ENCODE results near the gene LRP1B. TPM values are rescaled to one million over a fixed set of nuclear protein-coding genes. Genes with fewer than 3 reads are reported as not detected.
"Not testable (repeated sequence)": the region's sequence is repeated elsewhere in the genome, so short reads cannot be mapped to it uniquely, and the experiment has no call there.

Gene LRP1B
- total and polyA plus RNA-seq, 5 experiments from 2014 or later: not detected

DNA sequence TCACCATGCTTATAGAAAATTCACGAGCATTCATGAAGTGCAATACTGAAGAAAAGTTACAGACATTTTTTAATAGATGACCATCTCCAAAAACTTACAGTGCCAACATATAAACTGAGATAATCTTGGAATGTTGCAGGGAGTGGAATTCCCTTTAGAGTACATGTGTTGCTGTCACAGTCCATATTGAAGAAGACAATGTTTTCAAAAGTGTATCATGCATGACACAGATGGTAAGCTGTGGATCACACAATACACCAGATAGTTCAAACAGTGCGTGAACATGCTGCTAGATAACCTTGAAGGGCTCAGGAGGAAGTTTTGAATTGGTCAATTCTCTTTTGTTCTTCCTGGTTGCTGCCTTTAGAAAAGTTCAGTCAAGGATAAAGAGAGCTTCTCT is 1706.3 kb downstream of the LRP1B start:
- H3K36me3 Mint-ChIP-seq: no peaks in the 10 kb centered on the region
- POLR2A ChIA-PET: no interaction called here
- H3K9me3 Mint-ChIP-seq: peaks cover 2 to 37% (median 10%) of the 10 kb centered on the region in 9 donors
- H3K27me3 Mint-ChIP-seq: no peaks in the 10 kb centered on the region
- H3K4me1 Mint-ChIP-seq: no peaks in the 10 kb centered on the region
- no peak overlapping the region for H3K4me3 Mint-ChIP-seq
- H3K27ac Mint-ChIP-seq: no peak overlapping the region
- no peak for DNase-seq
- ATAC-seq: no peak

DNA sequence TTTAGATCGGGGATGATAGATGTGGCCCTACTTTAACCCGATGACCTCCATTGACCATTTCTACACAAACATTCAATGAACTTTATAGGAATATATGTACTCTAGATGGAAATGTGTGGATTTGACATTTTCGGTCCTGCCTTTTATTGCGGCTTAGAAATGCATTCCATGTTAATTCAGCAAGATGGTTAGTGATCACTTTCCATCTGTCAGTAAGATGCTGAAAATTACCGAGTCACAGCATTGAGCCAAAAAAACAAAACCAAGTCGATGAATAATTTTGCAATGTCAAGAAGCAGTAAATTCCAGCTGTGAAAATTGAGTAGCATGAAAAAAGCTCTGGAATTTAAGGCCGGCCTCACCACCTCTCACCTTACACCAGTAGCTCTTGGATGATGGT is 1708.1 kb downstream of the LRP1B start:
- no peak for DNase-seq
- no peak for ATAC-seq
- POLR2A ChIA-PET: no interaction called here

DNA sequence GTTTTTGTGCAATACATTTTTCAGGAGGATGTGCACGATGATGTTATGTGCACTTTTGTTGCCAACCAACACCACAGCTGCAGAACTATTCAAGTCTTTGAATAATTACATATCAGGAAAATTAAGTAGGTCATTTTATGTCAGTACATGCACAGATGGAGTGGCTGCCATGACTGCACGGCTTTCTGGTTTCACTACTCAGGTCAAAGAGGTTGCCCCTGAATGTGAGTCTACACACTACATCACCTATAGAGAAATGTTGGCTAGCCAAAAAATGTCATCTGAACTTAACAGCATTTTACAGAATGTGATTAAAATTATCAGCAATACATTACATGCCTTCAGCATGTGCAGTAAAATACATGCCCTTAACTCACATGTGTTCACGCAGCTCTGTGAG is 1713.3 kb downstream of the LRP1B start:
- H3K4me3 Mint-ChIP-seq: no peak overlapping the region
- H3K27ac Mint-ChIP-seq: no peak overlapping the region
- DNase-seq (no peak), ATAC-seq (no peak)
- POLR2A ChIA-PET: no interaction called here
- H3K27me3 Mint-ChIP-seq: no peaks in the 10 kb centered on the region
- no peaks in the 10 kb centered on the region for H3K4me1 Mint-ChIP-seq
- no peaks in the 10 kb centered on the region for H3K36me3 Mint-ChIP-seq
- peaks cover 2 to 16% (median 13%) of the 10 kb centered on the region in 9 donors for H3K9me3 Mint-ChIP-seq

More for the DNA sequence above, 1708.1 kb downstream of the LRP1B start:
- Mint-ChIP-seq H3K27ac (no peak overlapping the region), H3K4me3 (no peak overlapping the region), H3K36me3 (no peaks in the 10 kb centered on the region), H3K27me3 (no peaks in the 10 kb centered on the region), H3K9me3 (peaks cover 2 to 37% (median 14%) of the 10 kb centered on the region in 9 donors), H3K4me1 (no peaks in the 10 kb centered on the region)

GRCh38 chr2:140416577-140416976 is 1714.2 kb downstream of the LRP1B start:
- peaks cover 2 to 20% (median 8%) of the 10 kb centered on the region in 9 donors for H3K9me3 Mint-ChIP-seq
- H3K27me3 Mint-ChIP-seq: no peaks in the 10 kb centered on the region
- no peaks in the 10 kb centered on the region for H3K36me3 Mint-ChIP-seq
- ATAC-seq: no peak
- no peak overlapping the region for H3K4me3 Mint-ChIP-seq
- no peaks in the 10 kb centered on the region for H3K4me1 Mint-ChIP-seq
- DNase-seq: no peak
- H3K27ac Mint-ChIP-seq: no peak overlapping the region
- POLR2A ChIA-PET: no interaction called here

DNA sequence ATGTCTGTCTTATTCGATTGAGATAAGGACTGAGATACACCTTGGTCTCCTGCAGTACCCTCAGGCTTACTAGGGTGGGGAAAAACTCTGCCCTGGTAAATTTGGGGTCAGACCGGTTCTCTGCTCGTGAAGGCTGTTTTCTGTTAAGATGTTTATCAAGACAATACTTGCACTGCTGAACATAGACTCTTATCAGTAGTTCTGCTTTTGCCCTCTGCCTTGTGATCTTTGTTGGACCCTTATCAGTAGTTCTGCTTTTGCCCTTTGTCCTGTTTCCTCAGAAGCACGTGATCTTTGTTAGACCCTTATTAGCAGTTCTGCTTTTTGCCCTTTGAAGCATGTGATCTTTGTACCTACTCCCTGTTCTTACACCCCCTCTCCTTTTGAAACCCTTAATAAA is 1715.8 kb downstream of the LRP1B start:
- peaks cover 0 to 16% (median 10%) of the 10 kb centered on the region in 9 donors for H3K9me3 Mint-ChIP-seq
- H3K27ac Mint-ChIP-seq, ATAC-seq, H3K4me3 Mint-ChIP-seq, POLR2A ChIA-PET, H3K36me3 Mint-ChIP-seq, H3K4me1 Mint-ChIP-seq, H3K27me3 Mint-ChIP-seq: not testable (repeated sequence)
- peak in 1 of 10 donors; percentile 0 for DNase-seq

GRCh38 chr2:140410695-140411094 is 1720.1 kb downstream of the LRP1B start:
- no peaks in the 10 kb centered on the region for H3K36me3 Mint-ChIP-seq
- no peak for ATAC-seq

DNA sequence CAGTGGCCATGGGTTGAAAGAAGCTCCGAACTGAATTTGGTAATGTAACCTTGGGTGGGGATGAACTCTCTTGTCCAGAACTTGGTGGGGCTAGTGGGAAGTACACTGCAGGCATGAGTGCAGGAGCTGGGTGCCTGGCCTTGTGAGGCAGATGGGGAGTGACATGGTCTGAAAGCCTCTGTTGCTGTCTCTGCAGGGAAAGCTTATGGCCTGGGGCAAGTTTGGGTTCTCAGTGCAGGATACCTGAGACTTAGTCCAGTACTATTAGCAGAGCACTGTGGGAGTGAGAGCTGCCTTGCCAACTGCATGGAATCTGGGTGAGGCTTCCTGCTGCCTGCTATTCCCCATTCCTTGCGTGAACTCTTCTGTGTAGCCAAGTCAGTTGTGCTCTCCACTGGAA is 1729.8 kb downstream of the LRP1B start:
- ATAC-seq (no peak), DNase-seq (no peak)
- Mint-ChIP-seq H3K27me3 (no peaks in the 10 kb centered on the region), H3K27ac (no peak overlapping the region), H3K36me3 (peaks cover 0 to 13% (median 0%) of the 10 kb centered on the region in 3 donors), H3K9me3 (peaks cover 7 to 36% (median 21%) of the 10 kb centered on the region in 9 donors), H3K4me1 (no peaks in the 10 kb centered on the region), H3K4me3 (no peak overlapping the region)
- POLR2A ChIA-PET: no interaction called here

More at GRCh38 chr2:140410695-140411094, 1720.1 kb downstream of the LRP1B start:
- Mint-ChIP-seq H3K27ac (no peak overlapping the region), H3K9me3 (peaks cover 0 to 33% (median 8%) of the 10 kb centered on the region in 9 donors), H3K27me3 (no peaks in the 10 kb centered on the region), H3K4me1 (no peaks in the 10 kb centered on the region), H3K4me3 (no peak overlapping the region)
- POLR2A ChIA-PET: no interaction called here
- no peak for DNase-seq

DNA sequence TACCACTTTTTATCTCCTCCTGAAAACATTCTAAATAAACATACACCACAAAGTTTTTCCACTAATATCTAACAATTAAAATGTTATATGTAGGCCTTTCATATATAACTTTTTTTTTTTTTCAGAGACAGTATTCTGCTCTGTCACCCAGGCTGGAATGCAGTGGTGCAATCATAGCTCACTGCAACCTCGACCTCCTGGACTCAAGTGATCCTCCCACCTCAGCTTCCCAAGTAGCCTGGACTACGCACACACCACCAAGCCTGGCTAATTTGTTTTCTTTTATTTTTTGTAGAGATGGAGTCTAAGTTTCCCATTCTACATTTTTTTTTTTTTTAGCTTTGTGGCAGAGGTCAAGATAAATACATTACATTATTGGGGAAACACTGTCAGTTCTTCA is 1738.0 kb downstream of the LRP1B start:
- Mint-ChIP-seq H3K36me3 (no peaks in the 10 kb centered on the region), H3K4me1 (no peaks in the 10 kb centered on the region), H3K4me3 (no peak overlapping the region), H3K27ac (no peak overlapping the region), H3K9me3 (peaks cover 0 to 4% (median 0%) of the 10 kb centered on the region in 9 donors), H3K27me3 (no peaks in the 10 kb centered on the region)
- POLR2A ChIA-PET: no interaction called here
- DNase-seq: no peak
- ATAC-seq: no peak

GRCh38 chr2:140384946-140385345 is 1745.9 kb downstream of the LRP1B start:
- Mint-ChIP-seq H3K27me3 (no peaks in the 10 kb centered on the region), H3K9me3 (peaks cover 0 to 9% (median 1%) of the 10 kb centered on the region in 9 donors), H3K4me3 (no peak overlapping the region), H3K36me3 (no peaks in the 10 kb centered on the region), H3K4me1 (no peaks in the 10 kb centered on the region), H3K27ac (no peak overlapping the region)
- DNase-seq (peak in 1 of 10 donors; percentile 38), ATAC-seq (no peak)
- POLR2A ChIA-PET: no interaction called here

- H3K36me3 Mint-ChIP-seq: no peaks in the 10 kb centered on the region
- no peaks in the 10 kb centered on the region for H3K4me1 Mint-ChIP-seq
- POLR2A ChIA-PET: no interaction called here
- H3K27me3 Mint-ChIP-seq: no peaks in the 10 kb centered on the region
- DNase-seq (no peak), ATAC-seq (no peak)
- peaks cover 0 to 12% (median 5%) of the 10 kb centered on the region in 9 donors for H3K9me3 Mint-ChIP-seq
- no peak overlapping the region for H3K27ac Mint-ChIP-seq
- no peak overlapping the region for H3K4me3 Mint-ChIP-seq
These were observed 1747.0 kb downstream of the LRP1B start for GRCh38 chr2:140383781-140384180.

DNA sequence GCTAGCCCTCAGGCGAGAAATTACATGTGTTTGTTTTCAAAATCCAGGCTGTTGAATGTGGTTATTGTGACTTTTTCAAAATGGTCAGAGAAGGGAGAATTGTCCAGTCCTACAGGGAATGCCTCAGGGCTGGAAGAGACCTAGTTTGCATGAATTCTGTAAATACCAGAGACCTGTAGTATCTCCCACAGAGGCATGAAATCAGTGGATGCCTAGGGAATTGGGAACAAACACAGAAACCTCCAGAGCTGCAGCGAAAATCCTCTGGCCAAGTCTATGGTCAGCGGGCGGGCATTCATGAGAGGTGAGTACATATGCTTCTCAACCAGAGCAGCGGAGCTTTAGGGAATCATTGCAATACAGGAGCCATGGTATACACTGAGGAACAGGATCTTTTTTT is 1754.1 kb downstream of the LRP1B start:
- Mint-ChIP-seq H3K27ac (no peak overlapping the region), H3K27me3 (no peaks in the 10 kb centered on the region), H3K9me3 (peaks cover 0 to 9% (median 3%) of the 10 kb centered on the region in 9 donors), H3K4me3 (no peak overlapping the region), H3K36me3 (no peaks in the 10 kb centered on the region), H3K4me1 (no peaks in the 10 kb centered on the region)
- POLR2A ChIA-PET: no interaction called here
- DNase-seq: no peak
- no peak for ATAC-seq

- POLR2A ChIA-PET: no interaction called here
These were observed 1767.7 kb downstream of the LRP1B start for GRCh38 chr2:140363131-140363530.

GRCh38 chr2:140362361-140362760 is 1768.5 kb downstream of the LRP1B start:
- Mint-ChIP-seq H3K9me3 (peaks cover 0 to 15% (median 4%) of the 10 kb centered on the region in 9 donors), H3K27ac (no peak overlapping the region), H3K4me1 (no peaks in the 10 kb centered on the region), H3K36me3 (no peaks in the 10 kb centered on the region), H3K27me3 (no peaks in the 10 kb centered on the region), H3K4me3 (no peak overlapping the region)
- ATAC-seq (no peak), DNase-seq (no peak)
- POLR2A ChIA-PET: no interaction called here

More at GRCh38 chr2:140363131-140363530, 1767.7 kb downstream of the LRP1B start:
- no peaks in the 10 kb centered on the region for H3K27me3 Mint-ChIP-seq
- no peaks in the 10 kb centered on the region for H3K36me3 Mint-ChIP-seq
- H3K4me1 Mint-ChIP-seq: no peaks in the 10 kb centered on the region
- no peak overlapping the region for H3K4me3 Mint-ChIP-seq
- H3K27ac Mint-ChIP-seq: no peak overlapping the region
- ATAC-seq: no peak
- H3K9me3 Mint-ChIP-seq: peaks cover 0 to 15% (median 4%) of the 10 kb centered on the region in 9 donors
- no peak for DNase-seq

- Mint-ChIP-seq H3K4me3 (no peak overlapping the region), H3K27ac (no peak overlapping the region), H3K4me1 (no peaks in the 10 kb centered on the region), H3K9me3 (peaks cover 0 to 5% (median 0%) of the 10 kb centered on the region in 9 donors), H3K36me3 (no peaks in the 10 kb centered on the region), H3K27me3 (no peaks in the 10 kb centered on the region)
- ATAC-seq (no peak), DNase-seq (no peak)
- POLR2A ChIA-PET: no interaction called here
These were observed 1771.6 kb downstream of the LRP1B start for GRCh38 chr2:140359056-140359771.
